Testis (tissue), 3 donors: ENCODE data around the gene NPAS3. TPM values are rescaled to one million over a fixed set of nuclear protein-coding genes. Genes with fewer than 3 reads are reported as not detected.

Experiments
- DNase-seq: peaks from one replicate; pipeline ENCODE4 v3.0.0-alpha.2; 2019
- H3K27ac ChIP-seq, 2 donors: fragments of 200-600 bp; sonication (generic); one replicate each; pipeline ENCODE4 v1.5.1; 2019
- H3K27me3 ChIP-seq: fragments of 200-600 bp; sonication (generic); one replicate; pipeline ENCODE4 v1.5.1; 2019
- H3K36me3 ChIP-seq: fragments of 200-600 bp; sonication (generic); one replicate; pipeline ENCODE4 v1.5.1; 2017; ENCODE audit warnings: low read depth; ENCODE audit errors: missing control alignments
- H3K4me1 ChIP-seq: fragments of 200-600 bp; sonication (generic); one replicate; pipeline ENCODE4 v1.5.1; 2019
- H3K4me3 ChIP-seq, 2 donors: fragments of 200-600 bp; sonication (generic); one replicate each; pipeline ENCODE4 v1.5.1; 2017 to 2019
- H3K9me3 ChIP-seq: fragments of 200-600 bp; sonication (generic); one replicate; pipeline ENCODE4 v1.5.1; 2017
- POLR2A ChIP-seq: fragments of 450-650 bp; IDR thresholded peaks from one replicate; pipeline ENCODE4 v1.6.1; 2017; ENCODE audit warnings: antibody characterized with exemption, mild to moderate bottlenecking, moderate library complexity
- WGBS, 2 donors: methylation state at CpG; one replicate each; pipeline ENCODE4 v1.1.5; 2018; 5-methylcytosine and 5-hydroxymethylcytosine counted together
- intact Hi-C: fragments of 100-400 bp; cut with DNase I; formaldehyde crosslinking; loops from one replicate; pipeline ENCODE4 v1.15.1; 2023; ENCODE audit warnings: low total_unique reads
- polyA plus RNA-seq: library from polyadenylated mRNA; stranded (reverse); fragments of 350-450 nt; fragmentation: Illumina TruSeq; extraction: RNeasy Lipid Tissue Mini Kit (QIAGEN cat#74804); gene quantifications from one replicate; pipeline ENCODE4 v1.2.3, GENCODE V29; 2014; ENCODE audit warnings: low read depth, low replicate concordance; ENCODE audit not compliant: insufficient read depth
- total RNA-seq, 2 donors: library from RNA; depleted of rRNA; stranded (reverse); fragments of >200 nt; gene quantifications; one replicate each; pipeline ENCODE4 v1.2.3, GENCODE V29; 2016
- TF ChIP-seq, protein P1 (sequence below), 3 experiments: fragments of 450-650 bp in 2 of 3; fragments of 200-600 bp in 1 of 3; sonication (generic) in 1 of 3; IDR thresholded peaks; one replicate each; pipeline ENCODE4 v1.5.1; 2016 to 2019; ENCODE audit warnings: antibody characterized with exemption in 3 of 3, mild to moderate bottlenecking in 2 of 3, moderate library complexity in 1 of 3

Gene NPAS3
- total and polyA plus RNA-seq, 3 donors from 2014 or later, result 1.1 to 3.7 (median 1.8) TPM

- WGBS, 2 donors, result 83 to 89% methylated on average over 3 of the region's 3 CpGs
These were observed 789.4 kb downstream of the NPAS3 start for GRCh38 chr14:33728010-33728498.

GRCh38 chr14:33730156-33730555 is 791.5 kb downstream of the NPAS3 start:
- H3K27me3 ChIP-seq, result no peaks in the 10 kb centered on the region
- no peak for DNase-seq
- H3K4me3 ChIP-seq, result no peak overlapping the region
- no peaks in the 10 kb centered on the region for H3K9me3 ChIP-seq
- 78 to 98% methylated on average over 1 of the region's 1 CpG for WGBS, 2 donors
- H3K27ac ChIP-seq, result no peak overlapping the region
- no peaks in the 10 kb centered on the region for H3K4me1 ChIP-seq
- TF ChIP-seq, protein P1, sequence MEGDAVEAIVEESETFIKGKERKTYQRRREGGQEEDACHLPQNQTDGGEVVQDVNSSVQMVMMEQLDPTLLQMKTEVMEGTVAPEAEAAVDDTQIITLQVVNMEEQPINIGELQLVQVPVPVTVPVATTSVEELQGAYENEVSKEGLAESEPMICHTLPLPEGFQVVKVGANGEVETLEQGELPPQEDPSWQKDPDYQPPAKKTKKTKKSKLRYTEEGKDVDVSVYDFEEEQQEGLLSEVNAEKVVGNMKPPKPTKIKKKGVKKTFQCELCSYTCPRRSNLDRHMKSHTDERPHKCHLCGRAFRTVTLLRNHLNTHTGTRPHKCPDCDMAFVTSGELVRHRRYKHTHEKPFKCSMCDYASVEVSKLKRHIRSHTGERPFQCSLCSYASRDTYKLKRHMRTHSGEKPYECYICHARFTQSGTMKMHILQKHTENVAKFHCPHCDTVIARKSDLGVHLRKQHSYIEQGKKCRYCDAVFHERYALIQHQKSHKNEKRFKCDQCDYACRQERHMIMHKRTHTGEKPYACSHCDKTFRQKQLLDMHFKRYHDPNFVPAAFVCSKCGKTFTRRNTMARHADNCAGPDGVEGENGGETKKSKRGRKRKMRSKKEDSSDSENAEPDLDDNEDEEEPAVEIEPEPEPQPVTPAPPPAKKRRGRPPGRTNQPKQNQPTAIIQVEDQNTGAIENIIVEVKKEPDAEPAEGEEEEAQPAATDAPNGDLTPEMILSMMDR (IDR thresholded peaks at IDR 0.05), result no peak
- no peak for TF ChIP-seq POLR2A
- intact Hi-C loops, result no loop called here
- no peaks in the 10 kb centered on the region for H3K36me3 ChIP-seq

More at GRCh38 chr14:33728010-33728498, 789.4 kb downstream of the NPAS3 start:
- no peaks in the 10 kb centered on the region for H3K9me3 ChIP-seq
- intact Hi-C loops, result no loop called here
- H3K36me3 ChIP-seq, result no peaks in the 10 kb centered on the region
- no peak for DNase-seq
- TF ChIP-seq, protein P1 (IDR thresholded peaks at IDR 0.05), result no peak
- TF ChIP-seq POLR2A, result no peak
- no peaks in the 10 kb centered on the region for H3K4me1 ChIP-seq
- no peak overlapping the region for H3K4me3 ChIP-seq
- no peak overlapping the region for H3K27ac ChIP-seq
- no peaks in the 10 kb centered on the region for H3K27me3 ChIP-seq

DNA sequence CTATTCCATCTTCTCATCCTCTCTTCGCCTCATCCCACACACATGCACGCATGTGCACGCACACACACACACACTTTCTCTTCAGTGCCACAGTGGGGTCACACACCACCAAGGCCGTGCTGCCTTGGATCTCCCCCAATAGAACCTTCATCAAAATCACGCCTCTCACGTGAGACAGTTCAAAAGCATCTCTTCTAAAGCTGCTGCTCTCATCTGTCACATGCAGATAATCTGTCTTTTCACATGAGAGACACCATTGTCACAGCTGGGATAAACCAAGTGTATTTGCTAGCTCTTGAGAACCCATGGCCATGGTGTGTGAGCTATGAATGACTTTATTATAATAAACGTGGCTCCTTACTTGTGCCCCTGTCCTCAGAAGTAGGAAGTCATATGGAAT is 793.5 kb downstream of the NPAS3 start:
- Histone ChIP-seq H3K36me3 (no peaks in the 10 kb centered on the region), H3K9me3 (no peaks in the 10 kb centered on the region), H3K27ac (no peak overlapping the region), H3K27me3 (no peaks in the 10 kb centered on the region), H3K4me3 (no peak overlapping the region), H3K4me1 (no peaks in the 10 kb centered on the region)
- TF ChIP-seq, protein P1 (IDR thresholded peaks at IDR 0.05), result no peak
- TF ChIP-seq POLR2A, result no peak
- WGBS, 2 donors, result 84 to 86% methylated on average over 7 of the region's 7 CpGs
- intact Hi-C loops, result no loop called here
- no peak for DNase-seq

- WGBS, 2 donors, result 90 to 94% methylated on average over 6 of the region's 6 CpGs
- Histone ChIP-seq H3K27ac (no peak overlapping the region), H3K4me3 (no peak overlapping the region), H3K9me3 (no peaks in the 10 kb centered on the region), H3K36me3 (no peaks in the 10 kb centered on the region), H3K4me1 (no peaks in the 10 kb centered on the region), H3K27me3 (no peaks in the 10 kb centered on the region)
- TF ChIP-seq, protein P1 (IDR thresholded peaks at IDR 0.05), result no peak
- TF ChIP-seq POLR2A, result no peak
- no peak for DNase-seq
- intact Hi-C loops, result no loop called here
These were observed 794.6 kb downstream of the NPAS3 start for GRCh38 chr14:33733310-33733709.

DNA sequence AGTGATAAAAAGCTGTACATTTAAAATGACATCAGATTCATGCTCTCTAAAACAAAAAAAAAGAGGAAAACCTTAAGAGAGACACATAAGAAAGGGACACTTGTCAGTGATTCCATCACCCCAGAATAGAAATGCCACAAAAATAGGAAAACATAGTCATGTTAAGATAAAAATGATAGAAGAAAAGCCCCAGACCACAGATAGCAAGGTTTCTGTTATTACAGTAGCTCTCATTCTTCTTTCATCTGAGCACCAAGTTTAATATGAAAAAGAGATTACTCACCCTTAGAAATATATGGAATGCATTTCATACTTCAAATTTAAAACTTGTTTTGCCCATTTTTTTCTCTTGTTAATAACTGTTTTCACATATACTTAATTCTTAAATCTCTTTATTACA is 795.0 kb downstream of the NPAS3 start:
- no peaks in the 10 kb centered on the region for H3K36me3 ChIP-seq
- no peaks in the 10 kb centered on the region for H3K4me1 ChIP-seq
- no peaks in the 10 kb centered on the region for H3K9me3 ChIP-seq
- no peak overlapping the region for H3K27ac ChIP-seq
- intact Hi-C loops, result no loop called here
- no peak for TF ChIP-seq POLR2A
- TF ChIP-seq, protein P1 (IDR thresholded peaks at IDR 0.05), result no peak
- no peak for DNase-seq
- H3K4me3 ChIP-seq, result no peak overlapping the region
- no peaks in the 10 kb centered on the region for H3K27me3 ChIP-seq
